ENCODE measurements around the gene AGPAT3.

AGPAT3 gene

DNA sequence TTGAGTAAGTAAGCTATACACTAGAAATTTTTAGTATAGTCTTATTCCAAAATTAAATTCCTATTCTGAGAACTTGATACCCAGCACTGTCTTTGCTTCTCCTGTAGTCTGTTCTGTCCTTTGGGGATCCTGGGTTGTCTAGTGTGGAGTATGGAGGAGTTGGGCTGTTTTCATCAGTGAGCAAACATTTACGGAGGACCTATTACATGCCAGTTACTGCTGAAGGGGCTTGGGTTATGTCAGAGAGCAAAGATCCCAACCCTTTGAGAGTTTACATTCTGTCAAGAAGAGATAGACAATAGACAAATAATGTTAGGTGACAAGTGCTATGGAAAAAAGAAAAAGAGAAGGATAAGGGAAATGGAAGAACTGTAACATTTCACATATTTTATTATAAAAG, 156.0 kb downstream of the AGPAT3 start:
- no peak for DNase-seq (ENCODE audit: low spot score)

DNA sequence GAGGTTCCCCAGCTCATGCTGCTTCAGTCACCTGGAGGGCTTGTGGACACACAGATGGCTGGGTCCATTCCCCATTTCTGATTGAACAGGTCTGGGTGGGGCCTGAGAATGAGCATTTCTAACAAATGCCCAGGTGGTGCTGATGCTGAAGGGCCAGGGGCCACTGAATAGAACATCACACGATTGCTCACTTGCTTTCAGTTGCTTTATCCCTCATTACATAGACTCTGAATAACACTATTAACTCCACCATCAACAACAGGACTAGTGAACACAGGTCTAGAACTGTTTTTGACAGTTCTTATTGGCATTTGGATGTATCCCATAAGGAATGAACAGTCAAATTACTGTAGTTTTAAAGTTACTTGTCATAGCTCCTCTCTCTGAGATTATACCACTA, 159.2 kb downstream of the AGPAT3 start:
- DNase-seq (ENCODE audit: low spot score) = no peak

DNA sequence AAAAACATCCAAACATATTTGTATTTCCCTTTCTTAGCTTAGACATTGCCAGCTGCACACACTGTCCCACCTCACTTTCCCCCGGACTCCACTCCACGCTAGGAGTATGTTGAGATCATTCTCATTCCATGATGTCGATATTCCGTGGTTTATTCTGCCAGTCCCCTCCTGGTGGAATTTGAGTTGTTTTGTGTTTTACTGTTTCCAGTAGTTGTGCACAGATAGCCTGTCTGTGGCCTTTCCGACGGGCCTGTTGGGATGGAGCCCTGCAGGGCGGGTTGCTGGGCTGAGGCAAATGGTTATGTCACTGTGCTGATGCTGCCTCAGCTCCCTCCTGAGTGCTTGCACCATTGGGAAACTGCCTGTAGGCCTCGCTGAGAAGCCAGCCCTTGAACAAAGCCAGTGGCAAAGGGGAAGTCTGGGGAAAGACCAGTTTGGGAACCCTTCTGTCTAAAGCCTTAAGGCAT, 159.9 kb downstream of the AGPAT3 start:
- DNase-seq (ENCODE audit: low spot score) = no peak

DNA sequence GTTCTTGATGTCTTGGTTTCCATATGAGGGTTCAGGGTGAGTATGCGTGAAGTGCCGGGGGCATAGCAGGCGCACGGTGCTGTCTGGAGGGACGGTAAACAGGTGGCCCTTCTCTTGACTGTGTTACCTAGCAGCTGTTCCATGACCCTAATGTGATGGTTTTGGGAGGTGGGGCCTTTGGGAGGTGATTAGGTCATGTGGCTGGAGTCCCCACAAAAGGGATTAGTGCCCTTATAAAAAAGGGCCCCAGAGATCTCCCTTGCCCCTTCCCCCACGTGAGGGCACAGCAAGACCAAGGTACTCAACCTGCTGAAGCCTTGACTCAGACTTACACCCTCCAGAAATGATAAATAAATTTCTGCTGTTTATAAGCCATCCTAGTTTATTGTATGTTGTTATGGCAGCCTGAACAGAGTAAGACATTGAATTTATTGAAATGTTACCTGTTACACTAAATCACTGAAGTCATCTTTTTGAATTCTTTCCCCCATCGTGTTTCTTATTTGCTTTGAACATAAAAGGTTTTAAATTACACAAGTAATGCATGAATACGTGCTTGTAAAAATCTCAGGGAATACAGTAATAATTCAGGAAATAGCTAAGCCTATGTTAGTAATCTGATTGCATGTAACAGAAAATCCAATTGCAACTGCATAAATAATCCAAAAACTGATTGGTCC, 162.7 kb downstream of the AGPAT3 start:
- DNase-seq (ENCODE audit: low spot score) = no peak

DNA sequence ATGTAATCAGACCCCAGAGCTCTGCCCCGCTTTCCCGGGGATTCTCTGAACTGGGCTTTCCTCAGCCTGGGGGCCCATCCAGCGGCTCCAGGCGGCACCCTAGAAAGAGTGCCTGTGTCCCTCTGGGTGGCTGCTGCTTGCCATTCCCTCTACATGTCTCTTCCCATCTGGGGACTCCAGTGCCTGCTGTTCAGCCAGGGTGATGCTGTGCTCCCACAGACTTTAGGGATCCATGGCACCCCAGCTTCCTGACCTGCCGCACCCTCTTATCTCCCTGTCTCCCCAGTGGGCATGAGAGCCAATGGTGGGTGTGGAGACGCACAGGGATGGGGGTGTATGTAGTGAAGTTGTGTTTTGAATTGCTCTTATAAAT, 163.2 kb downstream of the AGPAT3 start:
- no peak for DNase-seq (ENCODE audit: low spot score)

DNA sequence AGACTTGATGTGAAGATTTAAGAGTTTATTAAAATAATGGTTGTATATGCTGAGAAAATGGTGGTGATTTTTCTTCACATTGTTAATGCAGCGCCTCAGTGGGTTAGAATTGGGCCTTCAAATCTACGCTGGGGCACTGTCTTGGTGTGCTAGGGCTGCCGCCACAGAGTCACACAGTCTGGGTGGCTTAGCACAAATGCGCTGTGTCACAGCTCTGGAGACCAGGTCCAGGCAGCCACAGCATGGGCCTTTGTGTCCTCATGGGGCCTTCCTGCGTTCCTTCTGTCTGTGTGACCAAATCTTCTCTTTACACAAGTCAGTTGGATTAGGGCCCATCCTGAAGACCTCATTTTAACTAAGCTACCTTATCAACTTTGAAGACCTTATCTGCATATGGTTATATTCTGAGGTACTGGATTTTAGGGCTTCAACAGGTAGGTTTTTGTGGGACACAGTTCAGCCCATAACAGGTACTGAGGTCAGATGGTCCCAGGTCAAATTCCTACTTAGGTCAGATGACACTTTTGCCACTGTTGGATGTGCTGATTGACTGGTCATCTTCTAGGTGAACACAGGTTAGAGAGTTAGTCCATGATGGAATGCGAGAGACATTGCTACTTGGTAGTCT, 164.6 kb downstream of the AGPAT3 start:
- no peak for DNase-seq (ENCODE audit: low spot score)

DNA sequence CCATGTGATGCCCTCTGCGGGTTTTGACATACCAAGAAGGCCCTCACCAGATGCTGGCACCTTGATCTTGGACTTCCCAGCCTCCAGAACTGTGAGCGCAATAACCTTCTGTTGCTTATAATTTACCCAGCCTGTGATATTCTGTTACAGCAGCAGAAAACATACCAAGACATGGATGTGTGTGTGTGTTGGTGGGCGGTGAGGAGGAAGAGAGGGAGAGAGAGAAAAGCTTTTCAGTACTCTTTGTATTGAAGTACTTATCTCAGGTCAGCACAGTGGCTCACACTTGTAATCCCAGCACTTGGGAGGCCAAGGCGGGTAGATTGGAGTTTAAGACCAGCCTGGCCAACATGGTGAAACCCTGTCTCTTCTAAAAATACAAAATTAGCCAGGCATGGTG, 170.2 kb downstream of the AGPAT3 start:
- no peak for DNase-seq (ENCODE audit: low spot score)

Data from kidney capillary endothelial cell (primary cell).